GM13977 (cell line): ENCODE measurements around the gene COMTD1.

ENCODE experiments used
- DNase-seq: peaks from one replicate; pipeline ENCODE4 v3.0.0; 2012; ENCODE audit warnings: low spot score
- in situ Hi-C: fragments of 300-500 bp; cut with MboI; formaldehyde crosslinking; loops from one replicate; pipeline ENCODE4 v1.12.0; 2022; ENCODE audit warnings: low sequenced_read_pairs, low pct_unique_long_range_greater_than_20kb, mixed read lengths, inconsistent platforms; ENCODE audit not compliant: unreplicated experiment
- TF ChIP-seq, protein P1 (sequence below): IDR thresholded peaks from 2 replicates; pipeline ENCODE4 v1.5.1; 2012; ENCODE audit warnings: mild to moderate bottlenecking, control low read depth; ENCODE audit not compliant: insufficient read depth; ENCODE audit errors: extremely low read depth, missing control alignments

The COMTD1 gene

DNA sequence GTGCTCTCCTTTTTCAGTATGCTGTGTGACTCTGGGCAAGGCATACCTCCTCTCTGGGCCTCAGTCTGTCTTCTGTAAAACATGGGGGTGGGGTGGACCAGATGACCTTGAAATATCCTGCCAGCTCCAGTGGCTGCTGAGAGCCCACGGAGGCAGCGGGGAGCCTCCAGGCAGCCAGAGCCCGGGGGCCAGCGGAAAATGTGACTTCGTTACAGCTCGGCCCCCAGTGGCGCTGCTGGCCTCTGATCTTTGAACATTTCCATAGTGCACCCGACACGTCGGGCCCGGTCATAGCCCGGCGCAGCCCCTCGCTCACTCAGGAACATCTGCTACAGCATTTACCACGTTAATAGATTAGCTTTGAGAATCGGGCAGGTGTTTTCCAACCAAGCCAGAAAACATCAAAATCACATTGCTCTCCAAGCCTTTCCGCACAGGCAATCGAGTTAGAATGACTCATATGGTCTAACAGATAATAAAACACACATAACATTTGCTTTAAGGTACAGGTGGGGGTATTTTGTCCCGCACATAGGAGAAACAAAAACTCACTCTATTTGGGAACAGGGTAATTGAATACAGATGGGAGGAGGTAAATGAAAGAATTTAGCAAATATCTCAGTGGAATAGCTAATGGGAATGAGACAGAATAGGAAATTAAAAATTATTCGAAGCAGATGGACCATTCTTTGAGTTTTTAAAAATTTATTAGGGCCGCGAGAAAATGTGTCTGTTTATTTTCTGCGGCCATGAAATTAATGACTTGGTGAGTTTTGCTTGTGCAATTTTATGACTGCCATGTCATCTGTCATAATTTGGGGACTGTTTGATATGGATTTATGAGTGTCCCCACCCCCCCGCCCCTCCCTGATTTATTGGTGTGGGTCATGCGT is 26.3 kb upstream of the COMTD1 start:
- DNase-seq, result no peak
- TF ChIP-seq, protein P1, sequence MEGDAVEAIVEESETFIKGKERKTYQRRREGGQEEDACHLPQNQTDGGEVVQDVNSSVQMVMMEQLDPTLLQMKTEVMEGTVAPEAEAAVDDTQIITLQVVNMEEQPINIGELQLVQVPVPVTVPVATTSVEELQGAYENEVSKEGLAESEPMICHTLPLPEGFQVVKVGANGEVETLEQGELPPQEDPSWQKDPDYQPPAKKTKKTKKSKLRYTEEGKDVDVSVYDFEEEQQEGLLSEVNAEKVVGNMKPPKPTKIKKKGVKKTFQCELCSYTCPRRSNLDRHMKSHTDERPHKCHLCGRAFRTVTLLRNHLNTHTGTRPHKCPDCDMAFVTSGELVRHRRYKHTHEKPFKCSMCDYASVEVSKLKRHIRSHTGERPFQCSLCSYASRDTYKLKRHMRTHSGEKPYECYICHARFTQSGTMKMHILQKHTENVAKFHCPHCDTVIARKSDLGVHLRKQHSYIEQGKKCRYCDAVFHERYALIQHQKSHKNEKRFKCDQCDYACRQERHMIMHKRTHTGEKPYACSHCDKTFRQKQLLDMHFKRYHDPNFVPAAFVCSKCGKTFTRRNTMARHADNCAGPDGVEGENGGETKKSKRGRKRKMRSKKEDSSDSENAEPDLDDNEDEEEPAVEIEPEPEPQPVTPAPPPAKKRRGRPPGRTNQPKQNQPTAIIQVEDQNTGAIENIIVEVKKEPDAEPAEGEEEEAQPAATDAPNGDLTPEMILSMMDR, result no peak
- in situ Hi-C loops, result no loop called here

DNA sequence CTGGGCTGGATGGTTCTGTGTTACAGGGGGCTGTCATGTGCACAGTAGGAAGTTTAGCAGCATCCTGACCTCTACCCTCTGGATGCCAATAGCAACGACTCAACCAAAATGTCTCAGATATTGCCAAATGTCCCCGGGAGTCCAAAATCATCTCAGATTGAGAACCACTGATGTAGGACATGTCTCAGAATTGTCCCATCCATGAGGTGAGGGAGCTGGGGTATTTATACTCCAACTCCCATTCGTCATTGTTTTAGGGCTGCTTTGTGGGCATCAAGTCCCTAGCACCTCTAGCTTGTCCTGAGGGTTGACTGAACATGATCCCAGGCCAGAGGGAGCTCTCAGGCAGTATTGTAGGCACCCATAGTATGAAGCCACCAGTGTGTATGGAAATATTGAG is 25.2 kb upstream of the COMTD1 start:
- in situ Hi-C loops, result no loop called here
- no peak for DNase-seq
- TF ChIP-seq, protein P1, result no peak

DNA sequence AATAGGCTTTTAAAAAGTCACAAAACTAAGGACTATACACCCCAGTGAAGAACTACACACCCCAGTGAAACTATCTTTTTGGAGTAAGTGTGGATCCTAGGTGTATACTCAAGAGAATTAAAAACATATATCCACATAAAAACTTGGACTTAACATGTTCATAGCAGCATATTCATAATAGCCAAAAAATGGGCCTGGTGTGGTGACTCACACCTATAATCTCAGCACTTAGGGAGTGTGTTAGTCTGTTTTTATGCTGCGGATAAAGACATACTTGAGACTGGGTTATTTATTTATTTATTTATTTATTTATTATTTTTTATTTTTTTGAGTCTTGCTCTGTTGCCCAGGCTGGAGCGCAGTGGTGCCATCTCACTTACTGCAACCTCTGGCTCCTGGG is 19.0 kb upstream of the COMTD1 start:
- TF ChIP-seq, protein P1, result no peak

DNA sequence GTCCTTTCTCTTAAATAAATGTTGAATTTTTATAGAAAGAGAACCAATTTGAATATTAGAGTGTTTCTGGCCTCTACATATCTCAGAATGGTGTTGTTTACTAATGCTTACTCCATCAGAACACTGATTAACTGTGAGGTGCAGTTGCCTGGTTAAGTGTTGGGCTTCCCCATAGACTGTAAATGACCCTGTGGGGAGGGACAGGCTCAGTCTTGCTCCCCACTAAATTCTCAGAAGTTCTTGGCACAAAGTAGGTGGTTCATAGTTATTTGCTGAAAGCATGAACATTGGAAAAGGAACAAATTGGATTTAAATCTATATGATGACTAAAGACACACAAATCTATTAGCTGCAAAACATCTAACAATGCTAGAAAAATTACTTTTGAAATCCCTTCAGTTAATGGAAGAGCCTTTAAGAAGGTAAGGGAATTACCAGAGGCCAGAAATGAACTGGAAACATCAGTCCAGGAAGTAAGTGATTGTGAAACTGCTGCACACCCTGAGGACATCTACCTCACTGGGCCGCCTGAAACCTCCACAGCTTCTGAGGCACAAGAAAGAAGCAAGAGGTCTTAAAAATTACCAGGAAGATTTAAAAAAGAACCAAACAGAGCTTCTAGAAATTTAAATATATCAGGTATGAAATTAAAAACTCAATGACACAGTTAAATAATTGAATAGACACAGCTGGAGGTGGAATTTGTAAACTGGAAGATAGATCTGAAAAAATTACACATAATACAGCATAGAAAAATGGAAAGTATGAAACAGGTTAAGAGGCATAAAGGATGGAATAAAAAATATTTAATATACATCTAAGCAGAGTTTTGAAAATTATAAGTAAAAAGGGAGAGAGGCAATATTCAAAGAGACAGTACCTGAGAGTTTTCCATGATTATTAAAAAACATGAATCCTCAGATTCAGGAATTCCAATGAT is 17.8 kb upstream of the COMTD1 start:
- in situ Hi-C loops, result no loop called here

More for the DNA sequence above, 19.0 kb upstream of the COMTD1 start:
- DNase-seq, result no peak
- in situ Hi-C loops, result no loop called here

DNA sequence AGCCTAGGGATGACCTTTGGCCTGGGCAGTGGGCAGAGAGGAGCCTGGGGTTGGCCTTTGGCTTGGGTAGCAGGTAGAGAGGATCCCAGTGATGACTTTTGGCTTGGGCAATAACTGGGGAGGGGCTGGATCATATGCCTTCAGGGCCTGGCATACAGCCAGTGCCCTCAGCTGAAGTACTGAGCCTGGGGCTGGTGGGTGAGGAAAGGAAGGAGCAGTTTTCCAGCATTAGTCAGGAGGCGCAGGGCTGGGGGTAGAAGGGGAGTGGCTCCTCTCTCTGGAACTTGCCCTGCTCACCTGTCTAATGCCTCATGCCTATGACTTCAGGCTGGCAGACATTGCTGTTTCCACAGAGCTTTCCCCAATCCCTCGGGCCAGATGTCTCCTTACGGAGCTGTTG is 15.2 kb upstream of the COMTD1 start:
- in situ Hi-C loops, result no loop called here
- TF ChIP-seq, protein P1, result no peak
- no peak for DNase-seq

More for the DNA sequence above, 17.8 kb upstream of the COMTD1 start:
- DNase-seq, result no peak
- TF ChIP-seq, protein P1, result no peak

DNA sequence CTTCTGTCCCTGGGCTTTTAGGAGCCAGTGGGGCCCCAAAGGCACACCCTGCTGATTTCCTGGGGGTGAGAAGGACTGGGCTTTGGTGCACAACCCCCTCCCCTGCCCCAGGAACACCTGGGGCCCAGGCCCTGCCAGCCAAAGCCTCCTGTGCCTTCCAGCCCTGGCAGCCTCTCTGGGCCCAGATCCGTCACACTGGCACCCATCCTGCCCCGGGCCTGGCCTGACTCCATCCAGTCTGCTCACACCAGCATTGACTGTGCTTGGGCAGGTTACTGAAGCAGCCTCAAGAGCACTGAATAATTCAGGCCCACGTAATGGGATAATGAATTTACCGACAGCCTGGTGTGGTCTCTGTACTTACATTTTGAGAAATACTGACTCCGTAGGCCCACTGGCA is 12.0 kb upstream of the COMTD1 start:
- DNase-seq, result no peak
- TF ChIP-seq, protein P1, result no peak
- in situ Hi-C loops, result no loop called here
